B cell (primary cell): Measurements from ENCODE around the gene UGT1A5. TPM values are rescaled to one million over a fixed set of nuclear protein-coding genes. Genes with fewer than 3 reads are reported as not detected.

Source experiments
- ATAC-seq: fragments of 200-7000 bp; cut with Tn5 transposase; one replicate; pipeline ENCODE4 v1.10.0; 2021; ENCODE audit warnings: low read depth, mild to moderate bottlenecking, moderate number of reproducible peaks, moderate library complexity
- CTCF ChIA-PET: fragments of 350-600 bp; sonication (Branson Sonifier 250); formaldehyde crosslinking; loops from one replicate; lab custom pipeline; 2021; ENCODE audit warnings: antibody characterized with exemption, inconsistent platforms; lab: Charles Lee
- POLR2A ChIA-PET: fragments of 350-600 bp; sonication (Branson Sonifier 250); formaldehyde crosslinking; loops from one replicate; lab custom pipeline; 2021; ENCODE audit warnings: antibody characterized with exemption; lab: Charles Lee
- DNase-seq: peaks from one replicate; pipeline ENCODE4 v3.0.0; 2013
- H2AFZ ChIP-seq: 2 replicates; pipeline ENCODE4 v1.6.1; 2012; ENCODE audit warnings: mild to moderate bottlenecking, low read depth, low read length; ENCODE audit not compliant: insufficient read depth, poor library complexity, severe bottlenecking
- H3K27ac ChIP-seq, 2 donors: 1 replicate in 1 of 2; 2 replicates in 1 of 2; pipeline ENCODE4 v1.5.1; 2012 to 2013; ENCODE audit warnings: low read length in 2 of 2, mild to moderate bottlenecking in 2 of 2, moderate library complexity in 1 of 2
- H3K27me3 ChIP-seq, 4 experiments: fragments of 200-600 bp in 1 of 4; sonication (generic) in 1 of 4; replicated peaks in 1 of 4; 1 replicate in 2 of 4; 2 replicates in 2 of 4; pipeline versions ENCODE4 v1.6.1 to v1.7.0; 2013 to 2016; ENCODE audit warnings: low read length in 3 of 4, mild to moderate bottlenecking in 2 of 4, mixed read lengths in 1 of 4, moderate library complexity in 1 of 4; ENCODE audit not compliant: insufficient read depth in 4 of 4, control insufficient read depth in 3 of 4; ENCODE audit errors: control extremely low read depth in 1 of 4
- H3K36me3 ChIP-seq, 2 experiments: replicated peaks in 1 of 2; 1 replicate in 1 of 2; 2 replicates in 1 of 2; pipeline versions ENCODE4 v1.6.1 to v1.7.1; 2013; ENCODE audit warnings: low read length in 1 of 2; ENCODE audit not compliant: insufficient read depth in 2 of 2, control insufficient read depth in 1 of 2; ENCODE audit errors: control extremely low read depth in 1 of 2, extremely low read depth in 1 of 2
- H3K4me1 ChIP-seq, 2 donors: fragments of 200-600 bp in 1 of 2; sonication (generic) in 1 of 2; 1 replicate in 1 of 2; 2 replicates in 1 of 2; pipeline versions ENCODE4 v1.5.1 to v1.6.1; 2013 to 2017; ENCODE audit warnings: low read length in 2 of 2; ENCODE audit not compliant: control insufficient read depth in 2 of 2, insufficient read depth in 2 of 2
- H3K4me2 ChIP-seq: replicated peaks from 2 replicates; pipeline ENCODE3; 2012; ENCODE audit warnings: mild to moderate bottlenecking, low read depth, low read length; ENCODE audit not compliant: poor library complexity, severe bottlenecking
- H3K4me3 ChIP-seq, 5 experiments: fragments of 200-600 bp in 1 of 5; sonication (generic) in 1 of 5; 1 replicate in 3 of 5; 2 replicates in 2 of 5; pipeline versions ENCODE4 v1.5.1 to v1.7.0; 2011 to 2016; ENCODE audit warnings: low read length in 4 of 5, mild to moderate bottlenecking in 4 of 5, low read depth in 2 of 5, control low read depth in 1 of 5, moderate library complexity in 1 of 5; ENCODE audit not compliant: insufficient read depth in 1 of 5; ENCODE audit errors: control extremely low read depth in 1 of 5, extremely low read depth in 1 of 5
- H3K79me2 ChIP-seq: fragments of 200-600 bp; sonication (generic); one replicate; pipeline ENCODE4 v1.6.0; 2016; ENCODE audit warnings: low read length; ENCODE audit not compliant: control insufficient read depth, insufficient read depth
- H3K9ac ChIP-seq: fragments of 200-600 bp; sonication (generic); 2 replicates; pipeline ENCODE4 v1.6.1; 2017; ENCODE audit warnings: mild to moderate bottlenecking, low read length, moderate library complexity
- H3K9me3 ChIP-seq, 3 donors: one replicate each; pipeline versions ENCODE4 v1.6.1 to v1.7.1; 2013; ENCODE audit warnings: low read length in 2 of 3; ENCODE audit not compliant: control insufficient read depth in 2 of 3, insufficient read depth in 1 of 3; ENCODE audit errors: control extremely low read depth in 1 of 3
- H4K20me1 ChIP-seq: 2 replicates; pipeline ENCODE4 v1.6.0; 2012; ENCODE audit warnings: mild to moderate bottlenecking, low read length; ENCODE audit not compliant: insufficient read depth, control insufficient read depth, poor library complexity, severe bottlenecking
- H3K27ac Mint-ChIP-seq: one replicate; pipeline ENCODE4 v1.8.0; 2021; ENCODE audit warnings: mixed read lengths
- H3K27me3 Mint-ChIP-seq: one replicate; pipeline ENCODE4 v1.8.0; 2021; ENCODE audit warnings: mixed read lengths
- H3K4me1 Mint-ChIP-seq: one replicate; pipeline ENCODE4 v1.8.0; 2021; ENCODE audit warnings: mixed read lengths
- H3K4me3 Mint-ChIP-seq: one replicate; pipeline ENCODE4 v1.8.0; 2021; ENCODE audit warnings: mixed read lengths
- H3K9me3 Mint-ChIP-seq: one replicate; pipeline ENCODE4 v1.8.0; 2022; ENCODE audit warnings: mixed read lengths; ENCODE audit not compliant: insufficient read depth
- EZH2 ChIP-seq: IDR thresholded peaks from 2 replicates; pipeline ENCODE4 v1.6.1; 2012; ENCODE audit warnings: borderline replicate concordance, low read depth, mild to moderate bottlenecking, moderate library complexity, low read length; ENCODE audit not compliant: insufficient read depth, poor library complexity, severe bottlenecking
- WGBS: methylation state at CpG from one replicate; pipeline ENCODE4 v1.1.5; 2013; ENCODE audit warnings: missing lambda C conversion rate; ENCODE audit not compliant: insufficient coverage; 5-methylcytosine and 5-hydroxymethylcytosine counted together
- intact Hi-C: fragments of 100-400 bp; cut with micrococcal nuclease; formaldehyde crosslinking; loops from one replicate; pipeline ENCODE4 v1.10.0; 2022
- polyA plus RNA-seq: library from polyadenylated mRNA; depleted of rRNA; stranded (reverse); fragments of >200 nt; gene quantifications from 2 replicates; pipeline ENCODE4 v1.2.3, GENCODE V29; 2012
- total RNA-seq, 2 donors: library from RNA; stranded (reverse); fragments of 120-200 nt in 1 of 2; gene quantifications; 1 replicate in 1 of 2; 2 replicates in 1 of 2; pipeline versions ENCODE4 v1.2.3 to v1.2.4, GENCODE V29; 2013 to 2022
- TF ChIP-seq, protein P1 (sequence below): fragments of 200-600 bp; IDR thresholded peaks from one replicate; pipeline ENCODE4 v1.8.0; 2022; ENCODE audit warnings: antibody characterized with exemption, mild to moderate bottlenecking

UGT1A5 gene
- total and polyA plus RNA-seq, 2 donors (not counting 1 experiment from before 2014, with no cell fraction given), result not detected

DNA sequence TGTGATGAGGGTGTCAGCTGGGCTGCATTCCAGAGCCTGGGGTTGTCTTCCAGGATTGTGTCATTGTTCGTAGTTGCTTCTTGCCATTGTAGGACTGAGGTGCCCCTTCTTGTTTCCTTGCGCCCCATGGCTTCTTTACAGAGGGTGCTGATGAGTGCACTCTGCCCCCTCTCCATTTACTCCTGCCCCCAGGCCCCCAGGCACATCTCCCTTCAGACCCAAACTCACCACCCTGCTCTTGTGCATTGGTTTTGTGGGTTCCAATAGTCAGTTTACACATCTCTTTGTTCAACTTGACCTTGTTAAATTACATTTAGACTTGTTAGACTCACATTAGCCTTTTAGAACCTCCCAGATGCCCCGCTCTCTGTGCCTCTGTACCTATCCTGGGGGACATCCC is 108.5 kb downstream of the UGT1A5 start:
- DNase-seq, result no peak

DNA sequence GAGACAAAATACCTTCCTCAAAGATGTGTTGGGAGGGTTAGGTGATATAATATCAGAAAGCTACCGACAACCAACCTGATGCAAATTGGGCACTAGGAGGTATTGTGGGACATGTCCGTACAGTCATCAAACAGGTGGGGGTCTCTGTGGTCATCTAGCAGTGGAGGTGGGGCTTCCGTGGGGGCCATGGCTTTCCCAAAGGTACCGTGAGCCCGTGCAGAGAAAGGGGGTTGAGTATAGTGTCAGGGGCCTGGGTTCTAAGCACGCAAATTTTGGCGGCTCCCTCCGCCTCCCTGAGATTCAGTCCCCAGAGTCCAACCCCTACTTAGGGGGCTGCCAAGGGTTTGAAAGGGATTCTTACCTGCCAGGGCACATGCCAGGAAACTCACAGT is 109.0 kb downstream of the UGT1A5 start:
- Mint-ChIP-seq H3K9me3 (peaks cover 1% of the 10 kb centered on the region), H3K27me3 (peaks cover 11% of the 10 kb centered on the region), H3K4me3 (no peak overlapping the region), H3K27ac (no peak overlapping the region), H3K4me1 (no peaks in the 10 kb centered on the region)
- ChIA-PET POLR2A (no interaction called here), CTCF (no interaction called here)
- no peaks in the 10 kb centered on the region for H3K4me1 ChIP-seq
- no peak overlapping the region for H3K9ac ChIP-seq
- ATAC-seq (no peak), DNase-seq (no peak)
- peaks cover 0 to under 1% (median 0%) of the 10 kb centered on the region in 4 experiments for H3K27me3 ChIP-seq
- no peaks in the 10 kb centered on the region for H3K36me3 ChIP-seq
- no peaks in the 10 kb centered on the region for H3K79me2 ChIP-seq
- peaks cover 0 to 2% (median 0%) of the 10 kb centered on the region in 3 donors for H3K9me3 ChIP-seq
- no peak overlapping the region for H3K27ac ChIP-seq
- intact Hi-C loops, result no loop called here
- TF ChIP-seq EZH2, result no peak
- TF ChIP-seq, protein P1, sequence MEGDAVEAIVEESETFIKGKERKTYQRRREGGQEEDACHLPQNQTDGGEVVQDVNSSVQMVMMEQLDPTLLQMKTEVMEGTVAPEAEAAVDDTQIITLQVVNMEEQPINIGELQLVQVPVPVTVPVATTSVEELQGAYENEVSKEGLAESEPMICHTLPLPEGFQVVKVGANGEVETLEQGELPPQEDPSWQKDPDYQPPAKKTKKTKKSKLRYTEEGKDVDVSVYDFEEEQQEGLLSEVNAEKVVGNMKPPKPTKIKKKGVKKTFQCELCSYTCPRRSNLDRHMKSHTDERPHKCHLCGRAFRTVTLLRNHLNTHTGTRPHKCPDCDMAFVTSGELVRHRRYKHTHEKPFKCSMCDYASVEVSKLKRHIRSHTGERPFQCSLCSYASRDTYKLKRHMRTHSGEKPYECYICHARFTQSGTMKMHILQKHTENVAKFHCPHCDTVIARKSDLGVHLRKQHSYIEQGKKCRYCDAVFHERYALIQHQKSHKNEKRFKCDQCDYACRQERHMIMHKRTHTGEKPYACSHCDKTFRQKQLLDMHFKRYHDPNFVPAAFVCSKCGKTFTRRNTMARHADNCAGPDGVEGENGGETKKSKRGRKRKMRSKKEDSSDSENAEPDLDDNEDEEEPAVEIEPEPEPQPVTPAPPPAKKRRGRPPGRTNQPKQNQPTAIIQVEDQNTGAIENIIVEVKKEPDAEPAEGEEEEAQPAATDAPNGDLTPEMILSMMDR, result no peak
- H3K4me2 ChIP-seq, result no peak overlapping the region
- no peaks in the 10 kb centered on the region for H4K20me1 ChIP-seq
- H3K4me3 ChIP-seq, result no peak overlapping the region
- 93% methylated on average over 6 of the region's 8 CpGs for WGBS
- no peak overlapping the region for H2AFZ ChIP-seq

More for the DNA sequence above, 108.5 kb downstream of the UGT1A5 start:
- Mint-ChIP-seq H3K4me3 (no peak overlapping the region), H3K27ac (no peak overlapping the region), H3K9me3 (peaks cover 1% of the 10 kb centered on the region), H3K4me1 (no peaks in the 10 kb centered on the region), H3K27me3 (peaks cover 9% of the 10 kb centered on the region)
- ChIA-PET POLR2A (no interaction called here), CTCF (no interaction called here)
- Histone ChIP-seq H3K4me1 (no peaks in the 10 kb centered on the region), H3K79me2 (no peaks in the 10 kb centered on the region), H3K9ac (no peak overlapping the region), H3K27me3 (peaks cover 0 to 5% (median 0%) of the 10 kb centered on the region in 4 experiments), H3K27ac (no peak overlapping the region), H2AFZ (no peak overlapping the region), H3K4me2 (no peak overlapping the region), H3K36me3 (no peaks in the 10 kb centered on the region), H4K20me1 (no peaks in the 10 kb centered on the region), H3K4me3 (no peak overlapping the region), H3K9me3 (peaks cover 0 to 6% (median 0%) of the 10 kb centered on the region in 3 donors)
- ATAC-seq, result no peak
- intact Hi-C loops, result no loop called here
- TF ChIP-seq, protein P1, result no peak
- TF ChIP-seq EZH2, result no peak
- WGBS, result 100% methylated on average over 1 of the region's 3 CpGs
